Activated CD8-positive, alpha-beta memory T cell treated with anti-CD3 and anti-CD28 coated beads for 1 hour (primary cell): ENCODE measurements around the gene RTL1.

Source experiments
- DNase-seq, 2 donors: peaks; one replicate each; pipeline ENCODE4 v3.0.0-alpha.2; 2020; ENCODE audit warnings: low read depth in 1 of 2; ENCODE audit errors: extremely low read depth in 1 of 2

The RTL1 gene

GRCh38 chr14:100903672-100904185 is at the start of gene RTL1:
Gene RTL1 (minus strand): TSS chr14:100903722. CDS start chr14:100884788, 18,934 bp downstream.
- DNase-seq = no peak

GRCh38 chr14:100950024-100950423 is 46.5 kb upstream of the RTL1 start:
- DNase-seq = no peak

GRCh38 chr14:100944052-100944451 is 40.5 kb upstream of the RTL1 start:
- no peak for DNase-seq

- DNase-seq = no peak
These were observed 26.7 kb upstream of the RTL1 start for GRCh38 chr14:100930270-100930669.

DNA sequence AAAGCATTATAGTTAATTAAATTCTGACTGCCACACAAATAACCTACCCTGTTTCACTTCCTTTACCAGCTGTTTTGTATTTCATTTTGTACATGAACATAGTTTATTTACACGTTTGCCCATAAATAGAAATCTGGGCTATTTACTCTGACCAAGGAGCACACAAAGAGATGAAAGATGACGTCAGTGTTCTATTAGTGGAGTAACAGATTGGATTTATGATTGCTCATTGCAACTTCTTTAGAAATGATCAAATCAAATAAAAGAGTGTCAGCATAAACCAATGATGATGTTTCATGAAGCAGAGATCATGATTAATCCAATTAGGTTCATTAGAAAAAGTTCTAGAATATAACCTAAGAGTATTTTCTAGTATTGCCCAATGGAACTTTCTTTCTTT is 12.0 kb upstream of the RTL1 start:
- no peak for DNase-seq

GRCh38 chr14:100914597-100915021 is 11.1 kb upstream of the RTL1 start:
- DNase-seq = no peak

DNA sequence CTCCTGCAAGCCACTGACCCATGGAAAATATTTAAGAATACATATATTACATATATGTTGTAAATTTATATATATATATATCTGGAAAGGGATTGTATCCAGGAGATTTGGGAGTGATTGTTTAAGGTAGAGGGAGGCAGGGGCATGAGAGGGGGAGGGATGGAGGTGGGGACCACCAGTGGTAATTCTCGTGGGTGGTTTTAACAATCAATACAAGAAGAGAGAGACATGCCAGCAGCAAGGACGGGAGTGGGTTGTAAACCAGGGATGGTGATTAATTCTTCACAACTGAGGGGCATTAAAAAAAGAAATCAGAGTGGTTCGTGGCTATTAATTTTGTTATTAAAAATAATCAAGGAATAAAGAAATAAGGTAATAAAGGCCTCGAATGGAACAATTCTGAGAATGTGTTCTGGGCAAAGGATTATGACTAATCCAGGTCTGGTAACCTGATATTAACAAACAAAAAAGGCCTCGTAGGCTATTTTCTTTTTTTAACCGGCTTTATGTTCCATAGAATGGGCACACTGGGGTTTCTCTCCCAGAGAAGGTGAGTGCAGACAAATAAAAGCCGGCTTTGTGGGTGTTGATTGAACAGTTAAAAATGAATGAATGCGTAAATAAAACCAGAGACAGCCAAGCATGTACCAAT is 8.3 kb upstream of the RTL1 start:
- DNase-seq = no peak

- no peak for DNase-seq
These were observed 7.6 kb upstream of the RTL1 start for GRCh38 chr14:100910888-100911664.

DNA sequence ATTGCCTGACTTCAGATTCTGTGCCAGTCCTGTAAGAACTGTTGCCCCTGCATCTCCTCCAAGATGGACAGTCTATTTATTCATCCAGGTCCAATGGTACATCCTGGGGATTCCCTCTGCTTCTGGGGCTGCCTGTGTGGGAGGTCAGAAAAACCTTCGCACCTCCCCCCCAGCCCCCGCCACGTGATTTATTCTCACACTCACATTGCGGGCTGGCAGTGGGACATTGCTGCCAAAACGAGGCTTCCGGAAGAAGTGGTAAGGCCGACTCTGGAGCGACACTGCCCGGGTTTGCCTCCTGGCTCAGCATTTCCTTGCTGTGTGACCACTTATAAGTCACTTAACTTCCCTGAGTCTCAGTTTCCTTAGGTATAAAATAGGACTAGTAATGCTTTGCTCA is 5.9 kb upstream of the RTL1 start:
- no peak for DNase-seq

DNA sequence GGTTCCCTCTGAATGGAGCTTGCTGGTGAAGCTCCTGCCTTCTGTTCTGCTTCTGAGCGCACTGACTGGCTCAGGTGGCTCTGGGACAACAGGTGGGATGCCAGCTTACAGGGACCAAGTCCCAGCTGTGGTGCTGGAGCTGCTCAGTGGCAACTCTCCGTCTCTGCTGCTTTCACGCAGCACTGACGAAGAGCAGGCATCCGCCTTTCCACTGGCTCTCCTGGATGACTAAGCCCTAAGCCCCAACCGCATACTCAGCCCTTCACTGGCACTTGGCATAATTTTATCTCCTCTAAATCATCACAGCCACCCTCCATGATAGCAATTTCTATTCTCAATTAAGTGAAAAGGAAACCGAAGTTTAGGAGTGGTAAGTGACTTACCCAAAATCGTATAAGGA is 3.7 kb upstream of the RTL1 start:
- DNase-seq = no peak

DNA sequence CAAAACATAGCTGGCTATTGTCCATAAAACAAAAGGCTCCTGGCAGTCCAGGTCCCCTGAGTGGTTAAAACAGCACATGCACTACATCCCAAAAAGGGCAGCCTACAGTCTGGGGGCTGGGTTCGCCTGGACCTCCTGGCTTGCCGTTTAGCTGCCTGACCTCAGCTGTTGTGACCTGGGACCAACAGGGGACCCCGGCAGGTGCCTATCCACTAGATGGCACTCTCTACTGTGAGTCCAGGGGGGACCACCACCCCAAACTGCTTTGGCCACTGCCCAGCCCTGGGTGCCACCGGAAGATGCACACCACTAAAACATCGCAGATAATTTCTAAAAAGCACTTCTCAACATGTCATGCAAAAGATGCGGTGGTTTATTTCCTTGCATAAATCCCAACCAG is 2.9 kb upstream of the RTL1 start:
- no peak for DNase-seq

- no peak for DNase-seq
These were observed 1.6 kb upstream of the RTL1 start for GRCh38 chr14:100905166-100905565.

GRCh38 chr14:100904307-100905087 is 975 bp upstream of the RTL1 start:
- no peak for DNase-seq

- no peak for DNase-seq
These were observed 421 bp downstream of the RTL1 start for GRCh38 chr14:100903134-100903468.

DNA sequence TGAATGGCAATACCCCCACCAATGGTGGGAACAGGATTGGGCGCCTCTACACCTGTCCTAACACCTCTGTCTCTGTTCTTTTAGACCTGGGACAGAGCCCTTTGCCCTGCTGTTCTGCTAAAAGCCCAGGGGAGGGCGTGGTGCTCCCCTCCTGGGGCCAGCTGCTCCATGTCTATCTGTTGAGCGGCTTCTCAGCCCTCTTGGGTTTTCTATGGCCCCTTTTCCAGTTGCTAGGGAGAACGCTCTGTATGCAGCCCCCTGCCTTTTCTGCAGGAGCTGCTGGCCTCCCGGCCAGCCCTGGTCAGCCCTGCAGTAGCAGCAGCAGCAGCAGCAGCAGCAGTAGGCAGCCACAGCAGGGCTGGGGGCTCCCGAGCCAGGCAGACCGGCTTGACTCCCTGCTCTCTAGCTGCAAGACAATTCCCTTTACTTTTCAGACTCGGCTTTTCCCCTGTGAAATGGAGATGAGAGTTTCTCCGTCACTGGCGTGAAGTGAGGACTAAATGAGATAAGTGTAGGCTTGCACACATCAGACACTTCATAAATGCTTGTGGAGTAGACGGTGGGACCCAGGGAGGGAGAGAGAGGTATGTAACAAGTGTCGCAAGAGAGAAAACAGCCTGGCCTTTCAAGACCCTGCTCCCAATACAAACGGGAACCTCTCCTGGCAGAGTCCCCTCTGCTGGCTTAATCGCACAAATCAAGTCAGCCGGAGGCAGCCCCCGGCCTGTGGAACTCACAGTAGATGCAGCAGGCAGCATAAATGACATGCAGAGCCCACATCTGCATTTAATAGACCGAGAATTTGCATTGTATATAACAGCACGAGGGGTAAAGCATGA is 1.0 kb downstream of the RTL1 start:
- no peak for DNase-seq

DNA sequence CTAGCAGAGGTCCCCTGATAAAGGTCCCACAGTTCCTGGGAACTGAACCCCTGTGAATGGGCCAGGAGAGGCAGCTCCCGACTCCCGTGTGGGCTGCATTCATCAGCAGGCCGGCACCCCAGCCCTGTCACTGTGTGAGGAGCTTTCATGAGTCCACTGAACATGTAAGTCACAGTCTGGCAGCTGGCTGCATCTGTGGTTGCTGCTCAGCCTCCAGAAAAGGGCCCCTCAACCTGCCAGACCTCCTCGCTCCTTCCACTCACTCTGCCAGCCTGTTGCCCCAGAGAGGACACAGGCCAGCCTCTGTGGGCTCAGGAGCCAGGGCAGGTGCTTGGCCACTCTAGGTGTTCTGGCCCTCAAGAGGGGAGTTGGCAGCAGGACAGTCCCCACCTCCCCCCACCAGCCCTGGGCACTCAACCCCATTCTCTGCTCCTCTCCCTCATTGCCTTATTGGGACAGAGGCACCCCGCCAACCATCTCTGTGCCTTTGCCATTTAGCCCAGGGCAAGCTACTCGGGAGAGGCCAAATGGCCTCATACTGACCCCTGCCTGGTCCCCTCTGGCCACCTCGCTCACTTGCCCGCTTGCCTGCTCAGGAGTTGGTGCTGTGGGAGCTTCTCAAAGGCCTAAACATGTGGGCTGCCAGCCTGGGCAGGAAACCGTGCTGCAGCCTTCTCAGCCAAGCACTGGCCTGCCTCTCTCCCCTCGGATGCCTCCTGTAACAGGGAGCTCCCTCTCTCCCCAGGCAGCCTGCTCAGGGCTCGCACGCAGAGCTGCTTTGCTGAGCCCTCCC is 1.9 kb downstream of the RTL1 start:
- DNase-seq = no peak

- DNase-seq = no peak
These were observed 2.6 kb downstream of the RTL1 start for GRCh38 chr14:100900837-100901390.

- DNase-seq = no peak
These were observed 3.4 kb downstream of the RTL1 start for GRCh38 chr14:100899884-100900771.
